Effector CD4-positive, alpha-beta T cell (primary cell): ENCODE results near the gene RRAGA.
"Not testable (repeated sequence)": the region's sequence is repeated elsewhere in the genome, so short reads cannot be mapped to it uniquely, and the experiment has no call there.

Experiments
- DNase-seq: peaks from one replicate; pipeline ENCODE4 v3.0.0-alpha.2; 2020

Gene RRAGA

DNA sequence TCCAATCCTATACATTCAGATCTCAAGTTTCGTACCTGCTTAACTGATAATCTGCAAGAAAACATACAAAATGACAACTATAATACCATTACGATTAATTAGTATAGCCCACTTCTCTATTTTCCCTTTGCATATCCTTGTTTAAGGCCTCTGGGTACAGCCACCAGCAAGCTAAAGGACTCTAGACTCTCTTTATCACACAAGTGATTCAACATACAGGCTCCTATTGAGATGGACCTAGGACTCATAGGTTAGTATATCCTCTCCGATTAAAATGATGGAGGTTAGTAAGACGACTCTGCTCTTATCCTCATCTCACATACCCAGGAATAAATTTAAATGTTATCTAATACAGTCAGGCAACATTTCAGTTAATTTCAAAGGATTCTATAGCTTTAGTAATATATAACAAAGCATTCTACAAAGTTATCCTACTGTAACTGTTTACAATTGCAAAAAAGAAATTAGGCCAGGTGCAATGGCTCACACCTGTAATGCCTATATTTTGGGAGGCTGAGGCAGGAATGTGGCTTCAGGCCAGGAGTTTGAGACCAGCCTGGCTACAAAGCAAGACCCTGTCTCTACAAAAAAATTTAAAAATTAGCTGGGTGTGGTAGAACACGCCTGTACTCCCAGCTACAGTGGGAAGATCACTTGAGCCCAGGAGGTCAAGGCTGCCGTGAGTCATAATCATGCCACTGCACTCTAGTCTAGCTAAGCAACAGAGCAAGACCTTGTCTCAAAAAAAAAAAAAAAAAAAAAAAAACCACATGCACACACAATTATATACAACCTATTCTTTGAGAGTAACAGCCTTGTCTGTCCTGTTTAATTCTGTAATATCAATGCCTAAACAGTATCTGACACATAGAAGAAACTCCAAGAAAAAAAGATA, 38.1 kb downstream of the RRAGA start:
- no peak for DNase-seq

DNA sequence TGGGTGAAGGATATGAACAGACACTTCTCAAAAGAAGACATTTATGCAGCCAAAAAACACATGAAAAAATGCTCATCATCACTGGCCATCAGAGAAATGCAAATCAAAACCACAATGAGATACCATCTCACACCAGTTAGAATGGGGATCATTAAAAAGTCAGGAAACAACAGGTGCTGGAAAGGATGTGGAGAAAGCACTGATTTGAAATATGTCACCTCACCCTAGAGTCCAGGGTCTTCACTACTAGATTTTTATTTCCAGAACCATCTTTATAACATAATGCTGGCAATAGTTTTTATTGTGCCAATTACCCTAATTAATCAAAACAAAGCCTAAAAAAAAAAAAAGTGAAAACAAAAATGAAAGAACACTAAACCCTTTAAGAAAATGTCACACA, 48.2 kb downstream of the RRAGA start:
- not testable (repeated sequence) for DNase-seq
